ENCODE data around the gene HCFC1. TPM values are rescaled to one million over a fixed set of nuclear protein-coding genes. Genes with fewer than 3 reads are reported as not detected.

HCFC1 gene
- total and polyA plus RNA-seq, 9 of the 15 experiments (the other 6 are each of a cell fraction or from before 2014, with no cell fraction given): 2.8 to 133 (median 17.1) TPM

- TF ChIP-seq SP2 (IDR thresholded peaks at IDR 0.05; ENCODE audit: extremely low read depth, low read depth, low read length, poor library complexity, severe bottlenecking): peak; percentile 36
- TF ChIP-seq ZNF699 (CRISPR knock-in tag; IDR thresholded peaks at IDR 0.05; ENCODE audit: insufficient replicate concordance): no peak
- peak; percentile 37 for TF ChIP-seq KDM5B (IDR thresholded peaks at IDR 0.05; ENCODE audit: insufficient replicate concordance, low read depth, low read length)
- no peak for TF ChIP-seq RBM14 (IDR thresholded peaks at IDR 0.05; ENCODE audit: borderline replicate concordance, insufficient read depth, low read depth, low read length)
- TF ChIP-seq SRSF9 (IDR thresholded peaks at IDR 0.05; ENCODE audit: borderline replicate concordance, low read depth, low read length): no peak
- peak; percentile 20; the same call in 1 of the 2 replicates for TF ChIP-seq ZBTB9 (CRISPR knock-in tag; IDR thresholded peaks at IDR 0.05)
- no peak for TF ChIP-seq CLOCK (CRISPR knock-in tag; IDR thresholded peaks at IDR 0.05; ENCODE audit: borderline replicate concordance)
- peak; percentile 88 for TF ChIP-seq CCNT2 (IDR thresholded peaks at IDR 0.05; ENCODE audit: borderline replicate concordance, extremely low read depth, insufficient read length, low read depth, low read length)
- TF ChIP-seq FOXA1 (IDR thresholded peaks at IDR 0.05; ENCODE audit: borderline replicate concordance): no peak
- no peak for TF ChIP-seq MEF2D (tag; conservative IDR thresholded peaks at IDR 0.05; ENCODE audit: low read depth)
- TF ChIP-seq TARDBP (IDR thresholded peaks at IDR 0.05): 0 out of 2 replicates have a peak, but pooled peaks have one; percentile 39
- peak; percentile 65 for TF ChIP-seq EGR1 (conservative IDR thresholded peaks at IDR 0.05)
- TF ChIP-seq NR4A1 (CRISPR knock-in tag; IDR thresholded peaks at IDR 0.05): no peak
- TF ChIP-seq NR4A1 (tag; IDR thresholded peaks at IDR 0.05): 0 out of 2 replicates have a peak, but pooled peaks have one; percentile 34
- TF ChIP-seq POLR2B (IDR thresholded peaks at IDR 0.05; ENCODE audit: low read depth, partially characterized antibody): peak; percentile 29
- TF ChIP-seq KLF1 (tag; IDR thresholded peaks at IDR 0.05): peak; percentile 60; the same call in 1 of the 2 replicates
- no peak for TF ChIP-seq CHD1 (IDR thresholded peaks at IDR 0.05; ENCODE audit: low read length)
- peak in 1 of 2 experiments; percentile 69 for TF ChIP-seq E2F6 (IDR thresholded peaks at IDR 0.05; ENCODE audit: borderline replicate concordance in 1 of 2, extremely low read depth in 1 of 2, insufficient read depth in 1 of 2, insufficient read length in 1 of 2, low read depth in 1 of 2, low read length in 1 of 2, poor library complexity in 1 of 2, severe bottlenecking in 1 of 2)
- peak; percentile 24 for TF ChIP-seq PHF20 (IDR thresholded peaks at IDR 0.05; ENCODE audit: partially characterized antibody)
- peak; percentile 41; the same call in 1 of the 2 replicates for TF ChIP-seq EP400 (IDR thresholded peaks at IDR 0.05)
- TF ChIP-seq SRF (CRISPR knock-in tag; IDR thresholded peaks at IDR 0.05): peak in 1 of 2 experiments; percentile 77; a peak in 1 of 4 replicates
Observed at GRCh38 chrX:153927922-153928760, 43.5 kb downstream of the HCFC1 start (continued).
